Superior temporal gyrus (tissue), 1 donor: ENCODE measurements around the gene MRPL37.

Experiments
- DNase-seq: peaks from one replicate; pipeline ENCODE4 v3.0.0-alpha.2; 2016; ENCODE audit errors: extremely low spot score

Gene MRPL37

DNA sequence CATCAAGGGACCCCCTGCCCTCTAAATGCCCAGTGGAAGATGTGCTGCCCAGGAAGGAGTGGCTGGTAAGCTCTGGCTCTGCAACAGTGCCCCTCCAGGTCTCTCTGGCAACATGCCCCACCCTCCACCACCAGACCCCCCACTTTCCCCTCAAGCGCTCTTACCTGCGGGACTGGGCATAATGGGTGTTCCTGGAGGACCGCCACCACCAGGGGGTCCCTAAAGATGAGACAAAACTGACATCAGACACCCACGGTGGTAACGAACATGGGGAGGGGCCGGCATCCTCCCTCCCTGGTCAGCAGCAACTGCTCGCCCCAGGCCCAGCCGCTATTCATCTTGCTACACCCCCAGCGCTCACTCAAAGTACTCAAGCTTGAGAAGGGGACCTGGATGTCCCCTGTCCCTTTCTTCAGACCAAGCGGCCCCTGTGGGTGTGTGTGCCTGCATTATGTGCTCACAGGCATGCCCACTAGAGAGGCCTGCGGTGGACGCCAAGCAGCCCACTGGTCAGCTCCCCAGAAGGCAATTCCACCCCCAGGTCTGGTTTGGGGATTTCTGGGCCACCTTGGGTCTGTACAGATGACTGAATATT lies 40.9 kb downstream of the MRPL37 start:
- no peak for DNase-seq

- DNase-seq, result no peak
Observed at GRCh38 chr1:54241364-54241763, 41.4 kb downstream of the MRPL37 start.

- DNase-seq, result no peak
Observed at GRCh38 chr1:54243022-54243421, 43.1 kb downstream of the MRPL37 start.

DNA sequence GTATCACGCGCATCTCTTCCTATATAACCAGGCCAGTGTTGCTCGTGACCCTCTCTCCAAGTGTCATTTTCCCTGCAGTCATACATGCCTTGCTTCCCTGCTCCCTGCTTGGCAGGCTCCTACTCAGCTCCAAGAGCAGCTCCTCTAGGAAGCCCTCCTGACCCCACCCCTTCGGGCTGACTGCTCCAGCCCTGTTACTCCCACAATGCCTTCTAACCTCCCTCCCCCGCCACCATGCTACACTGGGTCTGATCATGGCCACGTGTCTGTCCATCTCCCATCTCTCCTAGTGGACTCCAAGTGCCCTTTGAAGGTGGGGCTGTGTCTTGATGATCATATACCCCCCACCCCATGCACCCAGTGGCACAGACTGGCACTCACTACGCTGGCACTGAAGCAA lies 44.7 kb downstream of the MRPL37 start:
- no peak for DNase-seq

DNA sequence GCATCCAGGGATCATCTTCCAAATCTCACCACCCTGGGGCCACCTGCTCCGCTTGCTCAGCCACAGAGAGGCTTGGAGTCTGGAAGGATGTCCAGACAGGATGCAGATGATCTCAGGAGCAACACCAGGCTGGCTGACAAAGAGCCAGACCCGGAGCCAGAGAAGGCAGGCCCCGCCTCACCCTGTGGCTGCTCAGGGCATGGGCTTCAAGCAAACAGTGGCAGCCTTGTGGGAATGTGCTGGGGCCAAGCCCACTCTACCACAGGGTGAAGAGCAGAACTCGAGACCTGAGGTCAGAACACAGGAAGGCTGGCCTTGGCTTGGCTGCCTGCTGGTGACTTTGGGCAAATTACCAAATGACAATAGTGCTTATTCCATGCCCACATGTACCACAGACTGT lies 45.5 kb downstream of the MRPL37 start:
- DNase-seq, result no peak

- no peak for DNase-seq
Observed at GRCh38 chr1:54246116-54246721, 46.3 kb downstream of the MRPL37 start.

GRCh38 chr1:54247863-54248515 lies 48.0 kb downstream of the MRPL37 start:
- no peak for DNase-seq

DNA sequence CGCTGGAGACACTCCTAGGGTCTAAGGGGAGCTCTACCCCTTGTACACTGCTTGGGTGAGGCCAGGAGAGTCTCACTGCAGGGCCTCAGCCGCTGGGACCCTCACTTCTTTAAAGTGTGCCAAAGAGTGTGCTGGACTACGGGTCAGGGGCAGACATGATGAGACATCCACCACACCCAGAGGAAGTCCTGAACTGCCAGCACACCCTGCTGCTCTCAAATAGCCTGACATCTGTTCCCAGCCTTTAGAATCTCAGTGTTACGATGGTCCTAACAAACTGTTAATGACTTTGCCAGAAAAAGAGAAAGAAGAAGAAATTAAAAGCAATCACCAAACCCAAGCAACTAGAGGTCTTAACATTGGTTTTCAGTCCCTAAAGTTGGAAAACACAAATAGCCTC lies 49.0 kb downstream of the MRPL37 start:
- no peak for DNase-seq

DNA sequence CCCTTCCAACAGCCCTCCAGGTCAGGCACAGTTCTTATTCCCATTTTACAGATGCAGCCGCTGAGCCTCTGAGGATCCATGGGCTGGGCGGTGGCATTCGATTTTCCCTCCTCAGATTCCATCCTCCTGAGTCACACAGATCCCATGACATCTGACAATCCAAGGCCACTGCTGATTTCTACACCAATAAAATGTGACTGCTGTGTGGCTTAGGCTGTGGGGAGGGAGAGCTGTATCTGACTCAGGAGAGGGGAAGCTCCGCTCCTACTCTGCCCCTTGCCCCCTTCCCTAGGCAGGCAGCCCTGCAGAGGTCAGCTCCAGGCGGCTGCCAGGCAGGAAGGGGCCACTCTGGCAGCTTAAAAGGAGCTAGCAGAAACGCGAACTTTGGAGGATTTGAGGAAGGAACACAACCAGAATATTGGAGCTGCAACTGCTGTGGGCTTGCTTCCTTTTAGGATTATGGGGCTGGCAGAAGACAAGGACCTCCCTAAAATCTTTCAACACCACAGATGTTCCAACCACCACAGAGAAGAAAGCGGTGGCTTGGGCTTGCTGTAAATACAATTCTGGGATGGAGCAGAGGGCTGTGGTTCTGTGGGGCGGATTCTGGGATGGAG lies 50.0 kb downstream of the MRPL37 start:
- DNase-seq, result no peak

GRCh38 chr1:54250670-54251069 lies 50.7 kb downstream of the MRPL37 start:
- DNase-seq, result no peak

- DNase-seq, result no peak
Observed at GRCh38 chr1:54252371-54252936, 52.5 kb downstream of the MRPL37 start.

DNA sequence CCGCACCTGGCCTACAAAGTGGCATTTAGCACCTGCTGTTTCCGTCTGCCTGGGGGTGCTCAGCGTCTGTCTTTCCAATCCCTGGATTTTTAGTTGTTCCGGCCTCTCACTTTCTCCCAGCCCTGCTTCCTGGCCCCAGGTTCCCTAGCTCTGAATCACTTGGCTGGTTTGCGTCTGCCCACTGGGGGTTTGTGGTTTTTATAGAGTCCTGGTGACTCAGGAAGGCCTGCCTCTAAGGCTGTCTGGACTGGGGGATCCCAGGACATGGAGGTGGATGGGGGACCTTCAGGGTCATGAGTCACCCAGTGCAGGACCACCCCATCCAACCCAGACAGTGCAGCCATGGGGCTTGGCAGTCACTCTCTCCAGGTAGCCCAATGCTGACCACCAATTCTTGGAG lies 53.5 kb downstream of the MRPL37 start:
- no peak for DNase-seq

DNA sequence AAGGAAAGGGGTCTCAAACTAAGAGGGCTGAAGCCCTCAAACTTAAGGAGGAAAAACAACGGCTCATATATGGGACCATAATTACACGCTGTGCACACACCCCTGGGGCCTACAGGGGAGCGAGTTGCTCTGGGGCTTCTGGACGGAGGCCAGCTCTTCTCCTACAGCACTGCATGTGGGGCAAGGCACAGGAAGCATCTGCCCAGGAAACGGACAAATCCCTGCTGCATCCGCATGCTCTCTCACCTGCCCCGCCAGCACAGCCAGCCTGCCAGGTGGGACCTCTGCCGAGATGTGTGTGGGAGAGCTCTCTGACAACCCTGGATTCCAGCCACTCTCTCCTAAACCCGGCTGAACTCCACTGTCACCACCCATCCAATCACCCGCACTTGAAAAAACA lies 54.1 kb downstream of the MRPL37 start:
- DNase-seq, result no peak

- DNase-seq, result no peak
Observed at GRCh38 chr1:54255026-54255702, 55.2 kb downstream of the MRPL37 start.

DNA sequence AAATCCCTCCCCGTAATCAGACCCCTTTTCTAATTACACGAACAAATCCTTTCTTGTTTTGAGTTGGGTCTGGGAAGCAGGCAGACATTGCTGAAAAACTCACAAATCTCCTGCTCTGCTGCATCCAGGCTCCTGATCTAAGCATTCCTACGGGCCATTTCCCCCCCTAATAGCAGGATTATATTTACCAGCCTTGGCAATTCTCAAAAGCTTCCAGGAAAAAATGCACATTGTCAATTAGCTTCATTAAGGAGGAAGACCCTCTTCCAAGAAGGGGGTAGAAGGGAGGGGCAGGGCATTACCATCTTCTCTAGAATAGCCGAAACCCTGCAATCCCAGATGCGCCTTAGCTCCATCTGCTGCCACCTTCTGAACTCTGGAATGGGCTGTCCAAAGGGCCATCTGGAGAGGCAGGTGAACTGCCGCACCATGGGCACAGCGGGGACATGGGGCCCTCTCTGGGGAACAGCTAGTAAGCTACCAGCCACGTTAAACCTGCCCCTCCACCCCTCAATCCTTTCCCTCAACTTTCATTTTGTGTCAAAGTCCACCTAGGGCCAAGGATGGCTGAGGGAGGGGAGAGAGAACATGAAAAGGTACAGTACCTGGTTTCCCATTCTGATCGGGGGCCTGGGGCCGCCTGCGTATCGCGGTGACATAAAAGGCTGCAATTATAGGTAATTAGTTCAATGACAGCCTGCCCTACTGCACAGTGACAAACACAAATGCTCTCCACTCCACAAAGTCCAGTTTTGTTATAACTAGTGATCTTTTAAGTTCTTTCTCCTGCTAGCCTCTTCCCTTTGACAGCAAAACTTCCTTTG lies 56.8 kb downstream of the MRPL37 start:
- no peak for DNase-seq

DNA sequence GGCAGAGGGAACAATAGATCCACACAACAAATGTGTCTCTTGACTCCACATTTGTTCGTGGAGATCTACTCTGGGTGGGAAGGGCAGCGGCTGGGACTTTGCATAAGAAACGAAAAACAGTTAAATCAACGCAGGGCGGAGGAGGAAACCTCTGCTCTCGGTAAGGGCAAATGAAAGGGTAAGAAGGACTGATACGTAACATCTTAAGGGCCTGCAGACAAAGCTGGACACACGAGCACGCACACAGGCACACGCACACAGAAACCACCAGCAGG lies 57.3 kb downstream of the MRPL37 start:
- DNase-seq, result no peak

DNA sequence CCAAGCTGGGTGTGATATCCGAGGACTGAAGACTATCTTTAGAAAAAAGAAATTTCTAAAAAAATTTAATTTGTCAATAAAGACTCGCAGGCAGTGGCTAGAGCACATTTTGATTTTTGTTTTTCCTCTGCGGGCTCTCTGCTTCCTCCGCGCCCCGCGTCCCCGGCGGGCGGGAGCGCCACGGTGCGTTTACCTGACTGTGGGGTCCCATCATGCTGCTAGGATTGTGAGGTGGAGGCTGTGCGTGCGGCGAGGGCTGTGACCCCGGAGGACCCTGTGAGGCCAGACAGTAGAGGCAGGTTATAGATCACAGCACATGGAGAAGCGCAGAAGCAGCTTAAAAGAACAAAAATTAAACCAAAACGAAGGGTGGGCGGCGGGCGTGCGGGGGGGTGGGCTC lies 57.9 kb downstream of the MRPL37 start:
- DNase-seq, result no peak

DNA sequence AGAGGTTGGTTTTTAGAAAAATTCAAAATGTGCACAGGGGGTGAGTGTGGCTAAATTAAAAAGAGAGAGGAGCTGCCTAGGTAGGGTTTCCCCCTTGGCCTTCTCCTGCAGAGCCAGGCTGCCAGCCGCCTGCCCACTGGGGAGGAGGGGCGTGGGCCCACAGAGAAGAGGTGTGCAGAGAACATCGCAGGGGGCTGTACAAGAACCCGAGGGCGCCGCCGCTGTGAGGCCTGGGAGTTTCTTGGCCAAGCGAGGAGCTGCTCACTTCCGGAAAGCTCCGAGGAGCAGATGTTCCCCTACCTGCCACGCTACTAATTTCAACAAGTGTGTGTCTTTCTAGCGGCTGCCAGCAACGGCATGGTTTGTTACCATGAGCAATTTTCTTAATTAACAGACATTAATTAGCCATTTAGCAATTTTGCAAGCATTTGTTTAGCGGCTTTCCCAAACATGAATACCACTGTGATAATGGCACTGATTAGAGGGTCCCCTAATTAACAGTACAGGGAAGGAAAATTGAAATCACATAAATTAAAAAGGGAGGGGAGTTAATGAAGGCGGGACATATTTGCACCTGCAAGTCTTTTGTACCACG lies 59.7 kb downstream of the MRPL37 start:
- no peak for DNase-seq

- DNase-seq, result no peak
Observed at GRCh38 chr1:54260810-54261209, 60.8 kb downstream of the MRPL37 start.

DNA sequence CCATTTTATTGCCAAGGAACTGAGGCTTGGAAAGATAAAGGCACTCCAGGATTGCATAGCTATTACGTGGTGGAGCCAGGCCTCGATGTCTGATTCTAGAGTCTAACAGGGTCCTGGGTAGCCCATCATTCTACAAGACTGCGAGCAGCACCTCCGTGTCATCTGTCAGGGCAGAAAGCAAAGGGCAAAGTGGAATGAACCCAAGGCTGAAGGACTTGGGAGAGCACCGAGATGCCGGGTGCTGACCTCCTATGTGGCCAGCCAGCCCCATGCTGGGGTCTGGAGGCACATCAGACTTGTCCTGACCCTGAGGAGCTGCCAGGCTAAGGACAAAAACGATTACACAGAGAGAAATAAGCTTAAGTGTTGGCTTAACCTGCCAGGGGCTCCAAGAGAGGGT lies 62.3 kb downstream of the MRPL37 start:
- DNase-seq, result no peak

GRCh38 chr1:54263601-54264226 lies 63.7 kb downstream of the MRPL37 start:
- DNase-seq, result no peak
